Inferior parietal cortex (tissue), 1 donor: ENCODE results near the gene GRM4.
"Not testable (repeated sequence)": the region's sequence is repeated elsewhere in the genome, so short reads cannot be mapped to it uniquely, and the experiment has no call there.

Experiments
- DNase-seq: peaks from one replicate; pipeline ENCODE4 v3.0.0-alpha.2; 2016; ENCODE audit errors: extremely low spot score

The GRM4 gene

DNA sequence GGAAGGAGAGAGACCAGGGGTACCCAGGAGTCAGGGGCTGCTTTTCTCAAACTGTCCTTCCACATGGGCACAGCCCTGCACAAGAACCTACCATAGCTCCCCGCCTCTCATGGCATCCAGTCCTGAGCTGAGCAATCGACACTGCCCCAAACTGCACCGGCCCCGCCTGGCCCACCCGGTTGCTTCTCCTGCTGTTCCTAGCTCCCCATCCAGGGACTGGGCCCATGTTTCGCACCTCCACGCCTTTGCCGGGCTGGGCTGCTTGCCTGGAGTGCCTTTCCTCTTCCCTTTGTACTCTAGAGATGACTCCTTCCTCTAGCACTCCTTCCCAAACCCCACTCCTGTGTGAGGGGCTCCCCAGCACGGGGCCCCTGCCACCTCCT, 123.0 kb downstream of the GRM4 start:
- DNase-seq = no peak

DNA sequence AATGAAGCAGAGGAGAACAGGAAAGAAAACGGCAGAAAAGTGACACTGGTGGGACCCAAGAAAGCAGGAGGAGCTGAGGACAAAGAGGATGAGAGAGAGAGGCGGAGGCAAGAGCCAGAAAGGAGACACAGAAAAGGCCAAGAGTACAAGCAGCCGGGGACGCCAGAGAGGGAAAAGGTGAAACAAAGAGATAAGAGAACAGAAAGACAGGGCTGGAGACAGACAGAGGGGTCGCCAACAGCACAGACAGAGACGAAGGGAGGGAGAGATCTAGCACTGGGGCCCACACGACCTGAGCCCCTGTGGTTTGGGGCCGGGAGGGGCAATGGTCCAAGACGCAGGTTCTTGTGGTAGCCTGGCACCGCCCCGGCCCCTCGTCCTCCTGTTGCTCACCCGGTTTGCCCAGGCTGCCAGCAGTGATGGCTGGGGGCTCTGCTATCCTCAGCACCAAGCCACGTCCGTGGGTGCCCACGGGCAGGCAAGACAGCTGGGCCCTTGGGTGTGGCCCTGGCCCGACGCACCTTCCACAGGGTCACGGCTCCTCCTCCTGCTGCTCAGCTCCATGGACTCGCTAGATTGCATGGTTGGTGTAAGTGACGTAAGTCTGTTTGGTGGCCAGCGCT, 123.5 kb downstream of the GRM4 start:
- DNase-seq = no peak

DNA sequence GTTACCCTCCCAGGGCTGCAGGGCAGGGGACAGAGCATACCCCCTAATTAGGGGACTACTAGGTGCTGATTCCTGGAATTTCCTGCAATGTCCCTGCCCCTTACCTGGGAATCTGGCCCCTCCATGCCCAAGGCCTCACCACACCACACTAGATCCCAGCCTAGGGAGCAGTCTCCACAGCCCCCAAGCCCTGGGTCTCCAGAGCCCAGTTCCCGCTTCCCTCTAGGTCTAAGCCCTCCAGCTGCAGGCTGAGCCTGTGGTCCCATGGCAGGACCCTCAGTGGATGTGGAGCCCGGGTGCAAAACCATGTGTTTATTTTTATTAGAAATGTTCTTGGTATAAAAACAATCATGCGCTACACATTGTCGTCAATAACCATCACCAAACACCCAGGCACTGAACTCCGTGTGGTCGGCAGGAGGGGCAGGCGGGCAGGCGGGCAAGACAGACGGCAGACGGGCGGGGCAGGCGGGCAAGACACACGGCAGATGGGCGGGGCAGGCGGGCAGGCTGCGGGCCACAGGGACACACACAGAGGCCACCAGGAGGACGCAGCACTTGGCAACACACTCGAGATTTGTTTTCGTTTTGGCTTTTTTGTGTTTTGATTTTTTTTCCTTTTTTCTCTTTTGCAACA, 124.2 kb downstream of the GRM4 start:
- no peak for DNase-seq

DNA sequence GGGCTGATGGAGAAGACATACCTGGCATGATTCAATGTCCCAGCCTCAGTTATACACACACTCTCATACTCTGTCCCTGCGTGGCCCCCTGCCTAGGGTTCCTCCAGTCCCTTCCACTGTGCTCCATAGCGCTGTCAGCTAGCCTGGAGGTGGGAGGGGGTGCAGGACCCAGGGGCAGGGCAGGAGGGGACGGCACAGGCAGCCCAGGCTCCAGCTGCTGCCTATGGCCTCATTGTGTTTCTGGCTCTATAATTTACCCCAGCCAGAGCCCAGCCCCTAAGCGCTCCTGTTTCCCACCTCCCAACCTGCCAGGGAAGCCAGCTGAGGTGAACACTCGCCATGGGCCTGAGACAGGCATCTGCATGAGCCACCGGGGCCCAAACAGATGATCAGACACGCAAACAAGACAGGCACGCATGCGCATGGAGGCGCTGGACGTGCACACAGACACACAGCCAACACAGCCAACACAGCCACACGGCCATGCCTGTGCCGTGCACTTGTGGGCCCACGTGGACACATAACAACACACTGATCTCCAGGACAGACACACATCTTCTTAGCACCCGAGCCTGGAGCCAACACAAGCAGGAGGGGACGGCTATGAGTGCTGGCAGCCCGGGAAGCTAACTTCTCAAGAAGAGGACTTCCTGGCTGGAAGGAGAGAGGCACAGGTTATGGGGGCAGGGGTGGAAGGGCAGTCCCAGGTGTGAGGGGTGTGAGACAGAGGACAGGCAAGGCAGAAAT, 124.9 kb downstream of the GRM4 start:
- no peak for DNase-seq

DNA sequence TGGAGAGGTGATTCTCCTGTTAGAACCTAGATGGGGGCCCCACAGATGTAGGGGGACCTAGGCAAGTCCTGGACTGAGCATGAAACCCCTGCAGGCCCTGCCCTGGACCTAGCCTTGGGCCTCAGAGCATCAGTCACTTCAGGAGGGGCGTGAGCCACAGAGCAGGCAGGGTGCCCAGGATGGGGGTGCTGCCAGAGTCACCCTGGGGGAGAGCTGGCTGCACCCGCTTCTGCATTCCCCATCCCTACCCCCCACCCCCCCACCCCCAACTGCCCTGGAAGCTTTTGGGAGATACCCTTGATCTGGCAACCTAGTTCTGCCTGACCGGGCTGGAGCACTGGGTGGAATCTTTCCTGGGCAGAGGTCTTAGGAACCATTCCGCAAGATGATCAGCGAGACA, 125.6 kb downstream of the GRM4 start:
- no peak for DNase-seq

DNA sequence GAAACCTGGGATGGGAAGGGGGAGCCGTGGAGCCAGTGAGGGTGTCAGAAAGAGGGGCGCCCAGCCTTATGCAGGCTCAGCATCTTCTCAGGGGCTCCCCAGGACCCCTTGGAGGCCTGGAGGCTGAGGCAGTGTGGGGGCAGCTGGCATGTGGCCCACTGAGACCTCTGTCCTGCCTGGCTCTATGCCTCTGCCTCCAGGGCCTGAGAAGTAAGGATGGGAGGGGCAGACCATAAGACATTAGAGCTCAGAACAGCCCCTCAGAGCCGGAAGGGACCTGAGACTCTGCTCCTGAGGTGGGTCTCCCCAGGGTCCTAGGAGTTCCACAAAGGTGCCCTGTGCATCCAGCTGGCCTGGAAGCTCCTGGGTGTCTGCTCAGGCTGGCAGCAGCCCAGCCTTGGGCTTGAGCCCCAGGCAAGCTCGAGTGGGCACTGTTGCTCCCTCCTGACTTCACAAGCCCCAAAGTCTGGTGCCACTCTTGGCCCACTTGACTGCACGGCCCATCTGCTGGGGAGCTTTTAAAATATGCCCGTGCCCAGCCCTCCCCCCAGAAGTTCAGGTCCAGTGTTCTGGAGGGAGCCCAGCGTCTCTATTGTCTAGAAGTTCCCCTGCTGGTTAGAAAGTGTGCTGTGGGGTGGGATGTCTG, 126.8 kb downstream of the GRM4 start:
- DNase-seq = no peak

DNA sequence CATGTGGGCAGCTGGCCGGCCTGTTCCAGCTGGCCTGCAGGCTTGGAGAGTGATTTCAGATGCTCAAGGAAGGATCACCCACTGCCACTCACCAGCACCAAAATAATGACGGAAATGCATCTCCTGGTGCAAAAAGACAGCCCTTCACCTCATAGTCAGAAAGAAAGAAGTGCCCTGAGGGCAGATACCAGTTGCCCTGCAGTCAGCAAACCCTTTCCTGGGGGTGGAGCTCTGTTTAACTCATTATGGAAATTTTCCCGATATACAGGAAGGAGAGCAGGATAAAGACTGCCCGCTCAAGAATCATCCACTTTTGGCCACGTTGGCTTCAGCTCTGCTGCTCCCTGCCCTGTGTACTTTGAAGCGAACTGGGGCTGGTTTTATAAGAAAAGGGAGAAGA, 127.9 kb downstream of the GRM4 start:
- DNase-seq = no peak

DNA sequence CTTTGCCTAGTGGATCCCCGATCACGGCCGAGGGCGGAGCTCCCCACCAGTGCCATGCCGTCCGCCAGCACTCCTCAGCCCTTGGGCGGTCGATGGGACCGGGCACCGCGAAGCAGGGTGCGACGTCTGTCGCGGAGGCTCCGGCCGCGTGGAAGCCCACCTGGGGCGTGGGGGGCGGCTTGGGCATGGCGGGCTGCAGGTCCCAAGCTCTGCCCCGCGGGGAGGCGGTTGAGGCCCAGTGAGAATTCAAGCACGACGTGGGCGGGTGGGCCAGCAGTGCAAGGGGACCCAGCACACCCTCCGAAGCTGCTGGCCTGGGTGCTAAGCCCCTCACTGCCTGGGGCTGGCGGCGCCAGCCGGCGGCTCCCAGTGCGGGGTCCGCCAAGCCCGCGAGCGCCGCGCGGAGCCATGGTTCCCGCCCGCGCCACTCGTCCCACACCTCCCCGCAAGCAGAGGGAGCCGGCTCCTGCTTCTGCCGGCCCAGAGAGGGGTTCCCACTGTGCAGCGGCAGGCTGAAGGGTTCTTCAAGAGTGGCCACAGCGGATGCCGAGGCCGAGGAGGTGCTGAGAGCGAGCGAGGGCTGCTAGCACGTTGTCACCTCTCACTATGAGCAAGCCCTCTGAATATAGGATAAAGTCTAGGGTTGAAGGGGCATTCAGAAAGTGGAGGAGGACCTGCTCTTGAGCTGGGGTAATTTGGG, 128.6 kb downstream of the GRM4 start:
- DNase-seq = no peak

DNA sequence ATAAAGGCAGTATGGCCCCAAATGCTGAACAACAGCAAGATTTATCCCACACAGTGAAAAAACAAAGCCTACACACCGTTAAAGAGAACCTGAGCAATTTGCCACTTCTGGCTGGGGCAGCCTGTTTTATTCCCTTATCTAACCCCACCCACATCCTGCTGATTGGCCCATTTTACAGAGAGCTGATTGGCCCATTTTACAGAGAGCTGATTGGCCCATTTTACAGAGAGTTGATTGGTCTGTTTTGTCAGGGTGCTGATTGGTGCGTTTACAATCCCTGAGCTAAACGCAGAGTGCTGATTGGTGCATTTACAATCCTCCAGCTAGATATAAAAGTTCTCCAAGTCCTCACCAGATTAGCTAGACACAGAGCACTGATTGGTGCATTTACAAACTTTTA, 129.3 kb downstream of the GRM4 start:
- not testable (repeated sequence) for DNase-seq

DNA sequence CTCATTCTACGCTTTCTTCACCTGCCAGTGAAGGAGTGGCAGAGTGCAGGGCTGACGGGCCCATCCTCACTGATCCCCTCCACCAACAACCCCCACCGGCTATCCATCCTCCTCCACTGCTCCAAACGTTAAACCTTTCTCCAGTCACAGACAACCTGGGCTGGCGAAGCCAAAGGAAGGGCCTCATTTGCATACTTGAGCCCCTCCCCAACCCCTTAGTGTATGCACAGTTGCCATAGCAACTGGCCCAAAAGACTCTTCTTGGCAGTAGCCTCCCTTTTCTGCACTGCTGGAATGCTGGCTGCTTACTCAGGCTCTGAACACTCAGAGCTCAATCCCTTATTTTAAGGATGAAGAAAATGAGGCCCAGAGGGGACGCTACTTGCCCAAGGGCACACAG, 130.3 kb downstream of the GRM4 start:
- DNase-seq = no peak

DNA sequence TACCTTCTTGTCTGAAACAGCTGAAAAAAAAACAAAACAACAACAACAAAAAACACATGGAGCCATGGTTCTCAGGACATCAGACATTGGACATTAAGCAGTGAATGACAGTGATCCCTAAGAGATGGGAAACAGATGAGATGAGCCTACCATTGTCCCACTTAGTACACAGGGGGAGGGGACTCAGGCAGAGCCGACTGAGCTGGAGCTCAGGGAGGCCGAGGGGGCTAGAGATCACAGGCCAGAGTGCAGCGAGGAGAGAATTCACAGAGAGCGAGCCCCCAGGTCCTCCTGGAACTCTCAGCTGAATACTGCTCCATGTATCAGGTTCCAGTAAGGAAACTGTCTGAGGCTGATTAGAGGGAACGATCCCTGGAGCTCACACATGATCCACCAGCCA, 134.6 kb downstream of the GRM4 start:
- no peak for DNase-seq

DNA sequence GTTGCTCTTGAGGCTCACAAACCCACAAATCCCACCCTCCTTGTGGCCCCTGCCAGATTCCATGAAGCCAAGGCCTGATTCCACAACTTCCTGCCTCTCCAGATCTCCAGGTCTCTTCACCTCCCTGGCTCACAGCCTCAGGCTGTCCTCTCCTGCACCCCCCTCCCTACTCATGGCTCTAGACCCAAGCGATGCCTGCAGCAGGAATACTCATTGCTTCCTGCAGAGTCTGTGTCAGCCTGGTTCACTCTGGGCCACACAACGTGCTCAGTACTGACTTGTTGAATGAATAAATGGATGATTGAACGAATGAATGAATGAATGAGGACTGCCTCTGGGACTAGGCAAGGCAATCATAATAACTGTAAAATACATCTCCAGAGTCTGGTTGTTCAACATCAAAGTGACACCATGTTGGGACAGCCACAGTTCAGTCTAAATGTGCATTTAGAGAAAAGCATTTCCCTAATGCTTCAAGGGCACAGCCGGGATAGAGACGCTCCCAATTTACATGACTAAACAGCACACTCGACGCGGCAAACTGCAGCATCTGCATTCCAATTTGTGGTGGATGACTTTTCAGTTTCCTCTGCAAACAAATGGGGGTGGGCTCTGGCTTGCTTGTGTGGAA, 139.9 kb downstream of the GRM4 start:
- no peak for DNase-seq

DNA sequence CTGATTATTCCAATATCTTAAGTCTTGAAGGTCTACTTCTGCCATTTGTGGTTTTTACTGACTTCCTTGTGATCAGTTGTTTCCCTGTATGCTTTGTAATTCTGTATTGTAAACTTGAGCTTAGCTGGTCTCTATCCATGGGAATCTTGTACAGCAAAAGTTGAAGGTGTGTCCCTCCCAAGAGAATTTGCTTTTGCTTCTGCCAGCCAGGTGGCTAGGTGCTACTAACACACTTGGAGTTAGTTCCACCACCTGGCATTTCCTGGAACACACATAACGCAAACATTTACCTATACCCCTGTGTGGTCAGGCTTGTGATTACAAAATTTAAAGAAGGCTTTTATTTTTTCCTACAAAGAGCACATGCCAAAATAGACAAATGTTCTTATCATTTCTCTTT, 141.2 kb downstream of the GRM4 start:
- no peak for DNase-seq

DNA sequence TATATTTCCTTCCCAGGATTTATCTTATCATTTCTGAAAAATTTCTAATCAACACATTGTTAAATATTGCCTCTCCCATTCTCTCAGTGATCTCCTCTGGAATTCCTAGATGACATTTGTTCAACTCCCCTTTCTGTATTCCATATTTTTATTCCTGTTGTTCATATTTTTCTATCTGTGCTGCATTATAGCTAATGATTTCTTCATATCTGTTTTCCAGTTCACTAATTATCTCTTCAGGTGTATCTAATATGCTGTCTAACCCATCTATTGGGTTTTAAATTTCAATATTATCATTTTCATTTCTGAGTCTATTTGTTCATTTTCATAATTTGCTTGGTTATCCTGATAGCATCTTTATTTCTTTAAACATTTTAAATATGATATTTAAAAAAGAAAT, 141.9 kb downstream of the GRM4 start:
- DNase-seq = no peak

DNA sequence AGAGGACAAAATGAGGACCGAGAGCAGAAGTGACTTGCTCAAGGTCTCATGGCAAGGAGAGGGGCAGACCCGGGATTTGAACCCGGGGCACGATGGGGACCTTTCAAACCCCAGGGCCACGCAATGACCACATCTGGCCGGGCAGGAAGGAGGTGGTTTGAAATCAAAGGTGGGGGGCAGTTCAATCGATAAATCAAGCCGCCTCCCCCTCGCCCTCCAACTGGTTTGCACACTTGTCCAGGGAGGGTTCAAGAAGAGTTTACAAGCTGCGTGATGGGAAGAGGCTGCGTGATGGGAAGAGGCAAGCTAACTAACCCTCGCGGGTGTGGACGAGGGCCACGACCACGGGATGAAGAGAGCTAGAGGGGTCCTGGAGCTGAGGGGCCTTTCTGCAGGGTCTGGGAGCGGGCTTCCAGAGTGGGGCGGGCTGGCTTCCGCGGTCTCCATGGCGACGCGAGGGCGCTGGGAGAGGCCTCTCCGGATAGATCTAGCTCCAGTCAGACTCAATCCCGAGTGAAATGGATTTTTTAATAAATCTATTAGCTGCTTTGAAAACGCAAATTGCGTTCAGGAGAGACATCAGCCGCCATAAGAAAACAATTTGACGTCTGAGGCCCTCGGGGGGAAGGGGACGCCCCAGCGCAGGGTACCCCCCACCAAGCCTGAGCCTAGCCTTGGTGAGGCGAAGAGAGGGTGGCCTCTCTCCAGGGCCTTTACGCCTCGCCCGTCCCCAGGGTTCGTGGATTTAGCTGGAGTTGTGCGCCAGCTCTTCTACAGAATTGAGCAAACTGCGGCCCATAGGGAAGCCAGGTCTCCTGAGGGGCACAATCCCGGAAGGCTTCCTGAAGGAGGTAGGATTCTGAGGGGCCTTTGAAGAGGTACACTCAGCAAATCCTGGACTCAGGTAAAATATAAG, 143.9 kb downstream of the GRM4 start:
- no peak for DNase-seq

DNA sequence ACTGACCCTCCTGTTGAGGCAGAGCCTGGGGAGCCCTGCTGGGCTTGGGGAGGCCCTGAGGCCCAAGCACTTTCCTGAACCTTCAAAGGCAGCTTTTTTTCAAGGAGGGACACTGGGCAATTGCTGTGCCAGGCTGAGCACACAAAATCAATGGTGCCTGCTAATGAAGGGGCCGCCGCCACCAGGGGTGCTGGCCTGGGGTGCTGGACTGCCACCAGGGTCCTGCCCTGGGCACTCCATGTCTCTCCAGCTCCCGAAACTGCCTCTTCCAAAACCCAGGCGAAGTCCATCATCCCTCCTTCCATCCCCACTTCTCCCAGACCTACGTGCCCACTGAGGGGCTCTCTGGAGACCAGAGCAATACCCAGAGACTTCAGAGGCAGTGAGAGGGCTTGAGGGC, 145.6 kb downstream of the GRM4 start:
- no peak for DNase-seq

DNA sequence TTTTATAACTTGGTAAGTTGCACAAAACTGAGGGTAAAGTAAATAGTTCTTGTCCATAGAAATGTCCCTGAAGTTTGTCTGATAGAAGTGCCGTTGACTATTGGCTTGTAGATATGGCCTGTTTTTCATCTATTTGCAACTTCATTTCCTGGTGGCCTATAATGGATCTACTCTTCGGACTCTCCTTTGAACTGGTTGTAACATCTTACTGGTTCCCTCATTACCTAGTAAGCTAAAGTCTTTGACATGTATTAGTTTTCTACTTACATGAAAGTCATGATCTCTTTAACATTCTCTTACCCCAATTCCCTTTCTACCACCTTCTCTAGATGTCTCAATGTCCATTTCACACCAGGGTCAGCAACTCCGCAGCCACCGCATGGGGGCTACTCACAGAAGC, 146.3 kb downstream of the GRM4 start:
- no peak for DNase-seq

DNA sequence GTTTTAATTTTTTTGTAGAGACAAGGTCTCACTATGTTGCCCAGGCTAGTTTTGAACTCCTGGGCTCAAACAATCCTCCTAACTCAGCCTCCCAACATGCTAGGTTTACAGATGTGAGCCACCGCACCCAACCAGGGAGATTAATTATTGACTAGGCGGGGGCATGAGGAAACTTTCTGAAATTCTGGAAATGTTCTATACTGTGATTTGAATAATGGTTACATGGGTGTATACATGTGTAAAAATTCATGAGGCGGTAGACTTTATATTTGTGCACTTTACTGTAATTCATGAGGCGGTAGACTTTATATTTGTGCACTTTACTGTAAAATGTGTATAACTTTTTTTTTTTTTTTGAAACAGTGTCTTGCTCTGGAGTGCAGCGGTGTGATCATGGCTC, 147.2 kb downstream of the GRM4 start:
- DNase-seq = no peak

DNA sequence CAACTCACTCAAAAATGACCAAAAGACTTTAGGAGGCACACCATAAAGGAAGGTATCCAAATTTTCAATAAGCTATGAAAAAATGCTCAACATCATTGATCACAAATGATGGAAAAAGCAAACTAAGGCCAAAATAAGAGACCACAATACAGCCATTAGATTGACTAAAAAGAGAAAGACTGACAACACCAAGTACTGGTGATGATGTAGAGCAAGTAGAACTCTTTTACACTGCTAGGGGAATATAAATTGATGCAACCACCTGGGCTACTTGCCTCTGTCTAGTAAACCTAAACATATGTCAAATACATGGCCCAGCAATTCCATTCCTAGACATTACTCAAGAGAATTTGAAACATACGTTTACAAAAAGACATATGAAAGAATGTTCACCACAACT, 148.6 kb downstream of the GRM4 start:
- DNase-seq = no peak

DNA sequence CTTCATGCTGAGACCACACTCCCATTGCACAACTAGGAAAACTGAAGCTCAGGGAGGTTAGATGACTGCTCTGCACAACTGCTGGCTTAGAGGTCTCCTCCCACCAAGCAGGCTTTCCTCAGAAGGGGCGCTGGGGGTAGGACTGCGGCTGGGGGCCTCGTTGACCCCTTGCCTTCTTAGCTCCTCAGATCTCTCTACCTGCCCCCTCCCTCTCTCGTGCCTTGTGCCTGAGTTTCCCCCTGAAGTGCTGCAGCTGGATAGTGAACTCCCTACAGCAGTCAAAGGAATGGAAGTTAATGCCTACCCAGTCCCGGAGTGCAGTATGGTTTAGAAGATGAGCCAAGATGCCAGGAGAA, 149.8 kb downstream of the GRM4 start:
- DNase-seq = no peak
